Caco-2 (cell line): ENCODE data around the gene ARHGAP4. TPM values are rescaled to one million over a fixed set of nuclear protein-coding genes. Genes with fewer than 3 reads are reported as not detected.

Experiments
- BruUV-seq: library from RNA; stranded (reverse); fragments of 400-500 nt; replicated peaks from 2 replicates; lab custom pipeline; 2021; lab: Mats Ljungman, UMichigan
- CTCF ChIA-PET: fragments of 300-600 bp; sonication (Branson Sonifier 250); formaldehyde crosslinking; loops from one replicate; lab custom pipeline; 2022; ENCODE audit warnings: antibody characterized with exemption; lab: Charles Lee
- POLR2A ChIA-PET: fragments of 300-600 bp; sonication (Branson Sonifier 250); formaldehyde crosslinking; loops from one replicate; lab custom pipeline; 2022; ENCODE audit warnings: antibody characterized with exemption; lab: Charles Lee
- DNase-seq, 2 experiments: peaks; one replicate each; pipeline versions ENCODE4 v3.0.0 to v3.0.0-alpha.2; 2020 to 2022
- H3K27me3 ChIP-seq: replicated peaks from 2 replicates; pipeline ENCODE4 v1.6.0; 2011; ENCODE audit warnings: low read length; ENCODE audit not compliant: control insufficient read depth, insufficient read depth
- H3K36me3 ChIP-seq: 2 replicates; pipeline ENCODE4 v1.5.1; 2011; ENCODE audit warnings: low read length; ENCODE audit not compliant: control insufficient read depth, insufficient read depth
- H3K4me1 ChIP-seq: fragments of 250-450 bp; sonication (Bioruptor Pico); 2 replicates; pipeline ENCODE4 v1.5.1; 2020; ENCODE audit warnings: mild to moderate bottlenecking
- H3K4me3 ChIP-seq: 2 replicates; pipeline ENCODE4 v1.5.1; 2011; ENCODE audit warnings: low read depth, mild to moderate bottlenecking, control low read depth, low read length
- H3K9me3 ChIP-seq: fragments of 250-450 bp; sonication (Bioruptor Pico); 2 replicates; pipeline ENCODE4 v1.5.1; 2020; ENCODE audit warnings: mild to moderate bottlenecking, moderate library complexity
- H3K27ac Mint-ChIP-seq: one replicate; pipeline ENCODE4 v1.8.0; 2022; ENCODE audit warnings: mixed read lengths; ENCODE audit not compliant: unreplicated experiment
- H3K27me3 Mint-ChIP-seq: one replicate; pipeline ENCODE4 v1.8.0; 2022; ENCODE audit warnings: mixed read lengths; ENCODE audit not compliant: insufficient read depth, unreplicated experiment
- H3K36me3 Mint-ChIP-seq: one replicate; pipeline ENCODE4 v1.8.0; 2022; ENCODE audit warnings: mild to moderate bottlenecking, mixed read lengths; ENCODE audit not compliant: insufficient read depth, unreplicated experiment
- H3K4me1 Mint-ChIP-seq: one replicate; pipeline ENCODE4 v1.8.0; 2022; ENCODE audit warnings: low read depth, mixed read lengths; ENCODE audit not compliant: unreplicated experiment
- H3K4me3 Mint-ChIP-seq: one replicate; pipeline ENCODE4 v1.8.0; 2022; ENCODE audit warnings: mild to moderate bottlenecking, moderate library complexity, mixed read lengths; ENCODE audit not compliant: unreplicated experiment
- H3K9me3 Mint-ChIP-seq: one replicate; pipeline ENCODE4 v1.8.0; 2022; ENCODE audit warnings: mixed read lengths; ENCODE audit not compliant: unreplicated experiment
- CTCF ChIP-seq, 2 experiments: fragments of 200-600 bp in 1 of 2; IDR thresholded peaks; 1 replicate in 1 of 2; 2 replicates in 1 of 2; pipeline versions ENCODE4 v1.5.1 to v1.8.0; 2011 to 2022; ENCODE audit warnings: antibody characterized with exemption in 1 of 2, control low read depth in 1 of 2, inconsistent platforms in 1 of 2, low read depth in 1 of 2, low read length in 1 of 2, mild to moderate bottlenecking in 1 of 2, moderate library complexity in 1 of 2; ENCODE audit not compliant: insufficient read depth in 1 of 2, severe bottlenecking in 1 of 2, unreplicated experiment in 1 of 2
- intact Hi-C: fragments of 100-400 bp; cut with micrococcal nuclease; formaldehyde crosslinking; loops from one replicate; pipeline ENCODE4 v1.10.0; 2022; ENCODE audit not compliant: unreplicated experiment
- total RNA-seq: library from RNA; stranded (reverse); gene quantifications from 2 replicates; pipeline ENCODE4 v1.2.3, GENCODE V29; 2022

The ARHGAP4 gene
- total RNA-seq, 1 experiment from 2014 or later: 15.7 TPM

GRCh38 chrX:153951683-153952372 lies 25.8 kb upstream of the ARHGAP4 start:
- intact Hi-C loops: no loop called here
- Mint-ChIP-seq H3K36me3 (peaks cover 83% of the 10 kb centered on the region), H3K4me3 (no peak overlapping the region), H3K27ac (no peak overlapping the region), H3K9me3 (no peaks in the 10 kb centered on the region), H3K27me3 (no peaks in the 10 kb centered on the region), H3K4me1 (no peaks in the 10 kb centered on the region)
- BruUV-seq: no TSS peak
- Histone ChIP-seq H3K27me3 (no peaks in the 10 kb centered on the region), H3K4me1 (no peaks in the 10 kb centered on the region), H3K36me3 (no peaks in the 10 kb centered on the region; the same call in 1 of the 2 replicates), H3K4me3 (no peak overlapping the region), H3K9me3 (no peaks in the 10 kb centered on the region)
- DNase-seq: no peak
- ChIA-PET CTCF (no interaction called here), POLR2A (no interaction called here)
- TF ChIP-seq CTCF (IDR thresholded peaks at IDR 0.05; ENCODE audit: insufficient read depth in 1 of 2, low read depth in 1 of 2, low read length in 1 of 2, severe bottlenecking in 1 of 2, unreplicated experiment in 1 of 2): no peak

GRCh38 chrX:153950127-153950526 lies 24.1 kb upstream of the ARHGAP4 start:
- intact Hi-C loops: no loop called here
- no peaks in the 10 kb centered on the region for H3K4me1 ChIP-seq
- H3K27ac Mint-ChIP-seq: no peak overlapping the region
- TF ChIP-seq CTCF (IDR thresholded peaks at IDR 0.05; ENCODE audit: insufficient read depth in 1 of 2, low read depth in 1 of 2, low read length in 1 of 2, severe bottlenecking in 1 of 2, unreplicated experiment in 1 of 2): no peak
- no TSS peak for BruUV-seq
- no peak for DNase-seq
- CTCF ChIA-PET: no interaction called here
- H3K9me3 ChIP-seq: no peaks in the 10 kb centered on the region
- H3K27me3 ChIP-seq: no peaks in the 10 kb centered on the region
- H3K36me3 Mint-ChIP-seq: peaks cover 81% of the 10 kb centered on the region
- no peak overlapping the region for H3K4me3 ChIP-seq
- no peaks in the 10 kb centered on the region for H3K9me3 Mint-ChIP-seq
- H3K4me3 Mint-ChIP-seq: no peak overlapping the region
- H3K36me3 ChIP-seq: no peaks in the 10 kb centered on the region; the same call in 1 of the 2 replicates
- H3K27me3 Mint-ChIP-seq: no peaks in the 10 kb centered on the region
- no peaks in the 10 kb centered on the region for H3K4me1 Mint-ChIP-seq
- POLR2A ChIA-PET: no interaction called here

GRCh38 chrX:153948847-153949805 lies 23.1 kb upstream of the ARHGAP4 start:
- BruUV-seq: no TSS peak
- intact Hi-C loops: no loop called here
- no peak for TF ChIP-seq CTCF (IDR thresholded peaks at IDR 0.05; ENCODE audit: insufficient read depth in 1 of 2, low read depth in 1 of 2, low read length in 1 of 2, severe bottlenecking in 1 of 2, unreplicated experiment in 1 of 2)
- no peak for DNase-seq
- no peaks in the 10 kb centered on the region for H3K9me3 Mint-ChIP-seq
- Histone ChIP-seq H3K4me3 (no peak overlapping the region), H3K27me3 (no peaks in the 10 kb centered on the region), H3K9me3 (no peaks in the 10 kb centered on the region), H3K36me3 (no peaks in the 10 kb centered on the region; the same call in 1 of the 2 replicates), H3K4me1 (no peaks in the 10 kb centered on the region)
- H3K4me1 Mint-ChIP-seq: no peaks in the 10 kb centered on the region
- H3K27ac Mint-ChIP-seq: no peak overlapping the region
- H3K4me3 Mint-ChIP-seq: no peak overlapping the region
- ChIA-PET CTCF (interaction anchor here (0.8 kb wide), 1 partner anchor 18 kb away, joined by 3 read pairs; no protein-coding TSS in a partner anchor), POLR2A (no interaction called here)
- peaks cover 71% of the 10 kb centered on the region for H3K36me3 Mint-ChIP-seq
- H3K27me3 Mint-ChIP-seq: no peaks in the 10 kb centered on the region
